ENCODE measurements around the gene MRS2. TPM values are rescaled to one million over a fixed set of nuclear protein-coding genes. Genes with fewer than 3 reads are reported as not detected.
"Not testable (repeated sequence)": the region's sequence is repeated elsewhere in the genome, so short reads cannot be mapped to it uniquely, and the experiment has no call there.

The MRS2 gene
- total RNA-seq, 1 donor from 2014 or later = 18.5 TPM

GRCh38 chr6:24403501-24403824 is 727 bp downstream of the MRS2 start:
- H3K4me3 Mint-ChIP-seq (ENCODE audit: unreplicated experiment) = peak overlapping the region; percentile 83
- H3K27ac Mint-ChIP-seq (ENCODE audit: unreplicated experiment) = peak overlapping the region; percentile 43
- no peak for TF ChIP-seq CTCF (IDR thresholded peaks at IDR 0.05)
- H3K4me1 Mint-ChIP-seq (ENCODE audit: unreplicated experiment) = peaks cover 23% of the 10 kb centered on the region
- H3K27me3 Mint-ChIP-seq (ENCODE audit: unreplicated experiment) = peaks cover 20% of the 10 kb centered on the region
- no peak for DNase-seq (ENCODE audit: extremely low spot score, unreplicated experiment)
- H3K9me3 Mint-ChIP-seq (ENCODE audit: unreplicated experiment) = no peaks in the 10 kb centered on the region
- peaks cover 9% of the 10 kb centered on the region for H3K36me3 Mint-ChIP-seq (ENCODE audit: unreplicated experiment)

GRCh38 chr6:24405262-24405661 is 2.5 kb downstream of the MRS2 start:
- Mint-ChIP-seq H3K4me1 (ENCODE audit: unreplicated experiment) (peaks cover 23% of the 10 kb centered on the region), H3K36me3 (ENCODE audit: unreplicated experiment) (peaks cover 16% of the 10 kb centered on the region), H3K27me3 (ENCODE audit: unreplicated experiment) (peaks cover 8% of the 10 kb centered on the region), H3K9me3 (ENCODE audit: unreplicated experiment) (no peaks in the 10 kb centered on the region), H3K27ac (ENCODE audit: unreplicated experiment) (no peak overlapping the region), H3K4me3 (ENCODE audit: unreplicated experiment) (no peak overlapping the region)
- no peak for TF ChIP-seq CTCF (IDR thresholded peaks at IDR 0.05)
- DNase-seq (ENCODE audit: extremely low spot score, unreplicated experiment) = no peak

GRCh38 chr6:24408719-24409410 is 6.1 kb downstream of the MRS2 start:
- DNase-seq (ENCODE audit: extremely low spot score, unreplicated experiment) = no peak

GRCh38 chr6:24410622-24411021 is 7.9 kb downstream of the MRS2 start:
- H3K4me3 Mint-ChIP-seq (ENCODE audit: unreplicated experiment) = no peak overlapping the region

More at GRCh38 chr6:24408719-24409410, 6.1 kb downstream of the MRS2 start:
- Mint-ChIP-seq H3K27ac (ENCODE audit: unreplicated experiment) (no peak overlapping the region), H3K36me3 (ENCODE audit: unreplicated experiment) (peaks cover 32% of the 10 kb centered on the region), H3K9me3 (ENCODE audit: unreplicated experiment) (no peaks in the 10 kb centered on the region), H3K4me1 (ENCODE audit: unreplicated experiment) (peaks cover 9% of the 10 kb centered on the region), H3K27me3 (ENCODE audit: unreplicated experiment) (no peaks in the 10 kb centered on the region), H3K4me3 (ENCODE audit: unreplicated experiment) (no peak overlapping the region)
- TF ChIP-seq CTCF (IDR thresholded peaks at IDR 0.05) = no peak

GRCh38 chr6:24412294-24412693 is 9.6 kb downstream of the MRS2 start:
- Mint-ChIP-seq H3K27me3 (ENCODE audit: unreplicated experiment) (no peaks in the 10 kb centered on the region), H3K9me3 (ENCODE audit: unreplicated experiment) (no peaks in the 10 kb centered on the region), H3K27ac (ENCODE audit: unreplicated experiment) (no peak overlapping the region), H3K36me3 (ENCODE audit: unreplicated experiment) (peaks cover 39% of the 10 kb centered on the region), H3K4me3 (ENCODE audit: unreplicated experiment) (no peak overlapping the region), H3K4me1 (ENCODE audit: unreplicated experiment) (no peaks in the 10 kb centered on the region)
- no peak for DNase-seq (ENCODE audit: extremely low spot score, unreplicated experiment)
- no peak for TF ChIP-seq CTCF (IDR thresholded peaks at IDR 0.05)

More at GRCh38 chr6:24410622-24411021, 7.9 kb downstream of the MRS2 start:
- H3K27me3 Mint-ChIP-seq (ENCODE audit: unreplicated experiment) = no peaks in the 10 kb centered on the region
- no peak for TF ChIP-seq CTCF (IDR thresholded peaks at IDR 0.05)
- no peak overlapping the region for H3K27ac Mint-ChIP-seq (ENCODE audit: unreplicated experiment)
- no peaks in the 10 kb centered on the region for H3K9me3 Mint-ChIP-seq (ENCODE audit: unreplicated experiment)
- no peak for DNase-seq (ENCODE audit: extremely low spot score, unreplicated experiment)
- H3K36me3 Mint-ChIP-seq (ENCODE audit: unreplicated experiment) = peaks cover 31% of the 10 kb centered on the region
- no peaks in the 10 kb centered on the region for H3K4me1 Mint-ChIP-seq (ENCODE audit: unreplicated experiment)

- not testable (repeated sequence) for DNase-seq (ENCODE audit: extremely low spot score, unreplicated experiment); H3K9me3 Mint-ChIP-seq (ENCODE audit: unreplicated experiment); H3K4me1 Mint-ChIP-seq (ENCODE audit: unreplicated experiment); H3K4me3 Mint-ChIP-seq (ENCODE audit: unreplicated experiment); H3K27me3 Mint-ChIP-seq (ENCODE audit: unreplicated experiment); H3K27ac Mint-ChIP-seq (ENCODE audit: unreplicated experiment)
- peaks cover 41% of the 10 kb centered on the region for H3K36me3 Mint-ChIP-seq (ENCODE audit: unreplicated experiment)
Observed at GRCh38 chr6:24414531-24414930, 11.8 kb downstream of the MRS2 start.
